Activated T-cell treated with anti-CD3 and anti-CD28 coated beads for 24 hours (primary cell): ENCODE results near the gene ASAH2.
"Not testable (repeated sequence)": the region's sequence is repeated elsewhere in the genome, so short reads cannot be mapped to it uniquely, and the experiment has no call there.

Experiments used
- DNase-seq: peaks from one replicate; pipeline ENCODE4 v3.0.0-alpha.2; 2020; ENCODE audit warnings: low read depth

The ASAH2 gene

GRCh38 chr10:50254479-50254878, 3.2 kb upstream of the ASAH2 start:
- no peak for DNase-seq

- no peak for DNase-seq
These were observed 1.0 kb downstream of the ASAH2 start for GRCh38 chr10:50250096-50250854.

- no peak for DNase-seq
These were observed 2.7 kb downstream of the ASAH2 start for GRCh38 chr10:50248598-50248997.

GRCh38 chr10:50248062-50248461, 3.3 kb downstream of the ASAH2 start:
- no peak for DNase-seq

- DNase-seq, result no peak
These were observed 7.1 kb downstream of the ASAH2 start for GRCh38 chr10:50244201-50244600.

- no peak for DNase-seq
These were observed 8.5 kb downstream of the ASAH2 start for GRCh38 chr10:50242777-50243176.

GRCh38 chr10:50241478-50241877, 9.8 kb downstream of the ASAH2 start:
- DNase-seq, result not testable (repeated sequence)

GRCh38 chr10:50234486-50234885, 16.8 kb downstream of the ASAH2 start:
- no peak for DNase-seq

- no peak for DNase-seq
These were observed 19.1 kb downstream of the ASAH2 start for GRCh38 chr10:50232261-50232639.

GRCh38 chr10:50231515-50232260, 19.6 kb downstream of the ASAH2 start:
- DNase-seq, result no peak

GRCh38 chr10:50229460-50229859, 21.9 kb downstream of the ASAH2 start:
- no peak for DNase-seq

GRCh38 chr10:50228672-50229071, 22.6 kb downstream of the ASAH2 start:
- DNase-seq, result no peak

GRCh38 chr10:50226610-50227009, 24.7 kb downstream of the ASAH2 start:
- DNase-seq, result no peak

GRCh38 chr10:50224330-50224952, 26.9 kb downstream of the ASAH2 start:
- peak; percentile 31 for DNase-seq

- no peak for DNase-seq
These were observed 29.1 kb downstream of the ASAH2 start for GRCh38 chr10:50222199-50222598.

- DNase-seq, result no peak
These were observed 29.8 kb downstream of the ASAH2 start for GRCh38 chr10:50221470-50221869.

GRCh38 chr10:50219646-50220045, 31.7 kb downstream of the ASAH2 start:
- no peak for DNase-seq

GRCh38 chr10:50219200-50219599, 32.1 kb downstream of the ASAH2 start:
- no peak for DNase-seq

GRCh38 chr10:50216894-50217293, 34.4 kb downstream of the ASAH2 start:
- DNase-seq, result no peak

GRCh38 chr10:50216418-50216817, 34.9 kb downstream of the ASAH2 start:
- no peak for DNase-seq

GRCh38 chr10:50211670-50212069, 39.6 kb downstream of the ASAH2 start:
- no peak for DNase-seq

GRCh38 chr10:50210876-50211275, 40.4 kb downstream of the ASAH2 start:
- DNase-seq, result no peak
